Breast epithelium (tissue), 4 donors: ENCODE measurements around the gene ZMPSTE24. TPM values are rescaled to one million over a fixed set of nuclear protein-coding genes. Genes with fewer than 3 reads are reported as not detected.
"Not testable (repeated sequence)": the region's sequence is repeated elsewhere in the genome, so short reads cannot be mapped to it uniquely, and the experiment has no call there.

ENCODE experiments used
- DNase-seq, 2 donors: peaks; one replicate each; pipeline ENCODE4 v3.0.0-alpha.2; 2019; ENCODE audit warnings: low spot score in 2 of 2
- H3K27ac ChIP-seq, 2 donors: fragments of 200-600 bp; sonication (generic) in 1 of 2; one replicate each; pipeline ENCODE4 v1.5.1; 2016 to 2019; ENCODE audit warnings: mild to moderate bottlenecking in 1 of 2
- H3K27me3 ChIP-seq, 2 donors: fragments of 200-600 bp; sonication (generic) in 1 of 2; one replicate each; pipeline versions ENCODE4 v1.5.1 to v1.6.0; 2017 to 2019; ENCODE audit warnings: control low read depth in 1 of 2, mild to moderate bottlenecking in 1 of 2
- H3K36me3 ChIP-seq: fragments of 200-600 bp; one replicate; pipeline ENCODE4 v1.5.1; 2019
- H3K4me1 ChIP-seq, 2 donors: fragments of 200-600 bp; sonication (generic); one replicate each; pipeline ENCODE4 v1.5.1; 2016 to 2019; ENCODE audit warnings: control low read depth in 1 of 2
- H3K4me3 ChIP-seq, 3 donors: fragments of 200-600 bp; sonication (generic); 1 replicate in 2 of 3; 2 replicates in 1 of 3; pipeline ENCODE4 v1.5.1; 2016 to 2019; ENCODE audit warnings: mild to moderate bottlenecking in 3 of 3, moderate library complexity in 2 of 3
- H3K9me3 ChIP-seq, 2 donors: fragments of 200-600 bp; sonication (generic) in 1 of 2; one replicate each; pipeline ENCODE4 v1.5.1; 2016 to 2019; ENCODE audit warnings: control low read depth in 1 of 2
- CTCF ChIP-seq, 3 donors: fragments of 450-650 bp; IDR thresholded peaks; one replicate each; pipeline ENCODE4 v1.5.1; 2016 to 2017; ENCODE audit warnings: antibody characterized with exemption in 3 of 3, mild to moderate bottlenecking in 3 of 3, moderate library complexity in 3 of 3
- POLR2A ChIP-seq: fragments of 450-650 bp; IDR thresholded peaks from one replicate; pipeline ENCODE4 v1.6.1; 2016; ENCODE audit warnings: antibody characterized with exemption, mild to moderate bottlenecking, moderate library complexity
- POLR2AphosphoS5 ChIP-seq, 3 donors: sonication (generic); formaldehyde crosslinking; IDR thresholded peaks; one replicate each; pipeline ENCODE4 v1.6.1; 2017; ENCODE audit warnings: antibody characterized with exemption in 3 of 3
- intact Hi-C: fragments of 100-400 bp; cut with DNase I; formaldehyde crosslinking; loops from one replicate; pipeline ENCODE4 v1.15.1; 2023; ENCODE audit warnings: low total_unique reads
- total RNA-seq, 3 donors: library from RNA; depleted of rRNA; stranded (reverse); fragments of >200 nt; gene quantifications; one replicate each; pipeline ENCODE4 v1.1.0, GENCODE V29; 2016

ZMPSTE24 gene
- total RNA-seq, 3 donors from 2014 or later = 34.4 to 48.3 (median 43.6) TPM

GRCh38 chr1:40339420-40340323 is 81.6 kb downstream of the ZMPSTE24 start:
- H3K27ac ChIP-seq = peak overlapping the region in 1 of 2 donors; percentile 5
- intact Hi-C loops = no loop called here

GRCh38 chr1:40341491-40342380 is 83.7 kb downstream of the ZMPSTE24 start:
- no peaks in the 10 kb centered on the region for H3K36me3 ChIP-seq
- TF ChIP-seq POLR2A (no peak), POLR2AphosphoS5 (IDR thresholded peaks at IDR 0.05) (no peak), CTCF (IDR thresholded peaks at IDR 0.05) (no peak)
- H3K4me1 ChIP-seq = no peaks in the 10 kb centered on the region
- intact Hi-C loops = no loop called here
- H3K27ac ChIP-seq = no peak overlapping the region
- H3K9me3 ChIP-seq = no peaks in the 10 kb centered on the region
- no peak overlapping the region for H3K4me3 ChIP-seq
- DNase-seq = no peak
- no peaks in the 10 kb centered on the region for H3K27me3 ChIP-seq

More at GRCh38 chr1:40339420-40340323, 81.6 kb downstream of the ZMPSTE24 start:
- Histone ChIP-seq H3K4me3 (peak overlapping the region in 1 of 3 donors; percentile 29), H3K27me3 (no peaks in the 10 kb centered on the region), H3K4me1 (no peaks in the 10 kb centered on the region), H3K36me3 (no peaks in the 10 kb centered on the region), H3K9me3 (no peaks in the 10 kb centered on the region)
- no peak for DNase-seq
- TF ChIP-seq CTCF (IDR thresholded peaks at IDR 0.05) (no peak), POLR2A (no peak), POLR2AphosphoS5 (IDR thresholded peaks at IDR 0.05) (no peak)

DNA sequence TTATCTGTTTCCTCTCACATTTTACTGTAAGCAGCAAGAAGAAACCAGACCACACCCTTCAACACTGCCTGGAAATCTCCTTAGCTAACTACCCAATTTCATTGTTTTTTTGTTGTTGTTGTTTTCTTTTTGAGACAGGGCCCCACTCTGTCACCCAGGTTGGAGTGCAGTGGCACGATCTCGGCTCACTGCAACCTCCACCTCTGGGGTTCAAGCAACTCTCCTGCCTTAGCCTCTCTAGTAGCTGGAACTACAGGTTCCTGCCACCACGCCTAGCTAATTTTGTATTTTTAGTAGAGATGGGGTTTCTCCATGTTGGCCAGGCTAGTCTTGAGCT is 84.3 kb downstream of the ZMPSTE24 start:
- H3K9me3 ChIP-seq, H3K4me1 ChIP-seq, H3K4me3 ChIP-seq, DNase-seq, H3K36me3 ChIP-seq, H3K27me3 ChIP-seq, intact Hi-C loops, H3K27ac ChIP-seq: not testable (repeated sequence)

Other genes with a start within 250 kb of the ZMPSTE24 start
- 100 to 1,000 TPM; 244 to 285 (median 244) TPM for gene CAP1, start 217.5 kb upstream of the ZMPSTE24 start, total RNA-seq
- 100 to 1,000 TPM in 2 of 3 donors, 10 to 100 TPM in 1; 84.0 to 126 (median 108) TPM for gene PPT1, start 161.0 kb upstream of the ZMPSTE24 start, total RNA-seq
- 10 to 100 TPM; 19.5 to 39.2 (median 25.9) TPM for gene RLF, start 96.8 kb upstream of the ZMPSTE24 start, total RNA-seq
- gene TMCO2, start 10.3 kb upstream of the ZMPSTE24 start, total RNA-seq = not detected
- gene COL9A2, start 59.0 kb downstream of the ZMPSTE24 start, total RNA-seq = 10 to 100 TPM in 2 of 3 donors, 1 to 10 TPM in 1; 1.4 to 22.0 (median 11.4) TPM
- gene SMAP2, start 115.5 kb downstream of the ZMPSTE24 start, total RNA-seq = 10 to 100 TPM; 27.2 to 64.2 (median 33.1) TPM
- gene ZFP69B, start 192.2 kb downstream of the ZMPSTE24 start, total RNA-seq = 1 to 10 TPM in 2 of 3 donors, under 1 TPM in 1; 0.96 to 2.6 (median 1.2) TPM
- gene ZFP69, start 219.1 kb downstream of the ZMPSTE24 start, total RNA-seq = 1 to 10 TPM; 2.2 to 4.8 (median 4.6) TPM